Ascending aorta (tissue), 2 donors: ENCODE results near the gene PPP1R27. TPM values are rescaled to one million over a fixed set of nuclear protein-coding genes. Genes with fewer than 3 reads are reported as not detected.

Source experiments
- DNase-seq, 2 donors: peaks; one replicate each; pipeline ENCODE4 v3.0.0-alpha.2; 2019; ENCODE audit warnings: low spot score in 2 of 2
- H3K27ac ChIP-seq, 2 donors: fragments of 200-600 bp; sonication (generic); one replicate each; pipeline ENCODE4 v1.5.1; 2016 to 2017; ENCODE audit warnings: mild to moderate bottlenecking in 1 of 2
- H3K27me3 ChIP-seq: fragments of 200-600 bp; sonication (generic); one replicate; pipeline ENCODE4 v1.5.1; 2017
- H3K36me3 ChIP-seq, 2 donors: fragments of 200-600 bp; sonication (generic); one replicate each; pipeline ENCODE4 v1.5.1; 2016
- H3K4me1 ChIP-seq, 2 donors: fragments of 200-600 bp; sonication (generic); one replicate each; pipeline ENCODE4 v1.5.1; 2016 to 2017; ENCODE audit warnings: mild to moderate bottlenecking in 1 of 2
- H3K4me3 ChIP-seq, 2 donors: fragments of 200-600 bp; sonication (generic); one replicate each; pipeline ENCODE4 v1.5.1; 2016 to 2017; ENCODE audit warnings: mild to moderate bottlenecking in 1 of 2
- H3K9me3 ChIP-seq, 2 donors: fragments of 200-600 bp; sonication (generic); one replicate each; pipeline ENCODE4 v1.5.1; 2016
- CTCF ChIP-seq, 3 experiments: fragments of 200-600 bp in 2 of 3; fragments of 450-650 bp in 1 of 3; sonication (generic) in 2 of 3; IDR thresholded peaks; one replicate each; pipeline ENCODE4 v1.5.1; 2016 to 2019; ENCODE audit warnings: antibody characterized with exemption in 3 of 3, mild to moderate bottlenecking in 1 of 3, moderate library complexity in 1 of 3
- intact Hi-C: fragments of 100-400 bp; cut with DNase I; formaldehyde crosslinking; loops from one replicate; pipeline ENCODE4 v1.15.1; 2023
- total RNA-seq: library from RNA; depleted of rRNA; stranded (reverse); fragments of >200 nt; gene quantifications from one replicate; pipeline ENCODE4 v1.1.0, GENCODE V29; 2016

PPP1R27 gene
- total RNA-seq, 1 donor from 2014 or later = not detected

- Histone ChIP-seq H3K27me3 (no peaks in the 10 kb centered on the region), H3K36me3 (no peaks in the 10 kb centered on the region), H3K4me3 (no peak overlapping the region), H3K4me1 (no peaks in the 10 kb centered on the region), H3K9me3 (no peaks in the 10 kb centered on the region), H3K27ac (no peak overlapping the region)
- no peak for TF ChIP-seq CTCF (IDR thresholded peaks at IDR 0.05)
- no peak for DNase-seq
- intact Hi-C loops = no loop called here
Observed at GRCh38 chr17:81792675-81793615, 41.9 kb downstream of the PPP1R27 start.

Other genes with a start within 250 kb of the PPP1R27 start
- 128 TPM for gene NPLOC4, start 197.9 kb downstream of the PPP1R27 start, total RNA-seq
- gene TSPAN10, start 197.9 kb downstream of the PPP1R27 start, total RNA-seq = not detected
- not detected for gene PDE6G, start 178.5 kb downstream of the PPP1R27 start, total RNA-seq
- gene OXLD1, start 168.4 kb downstream of the PPP1R27 start, total RNA-seq = 96.1 TPM
- 15.8 TPM for gene CCDC137, start 168.3 kb downstream of the PPP1R27 start, total RNA-seq
- 21.0 TPM for gene ARL16, start 151.3 kb downstream of the PPP1R27 start, total RNA-seq
- 211 TPM for gene HGS, start 151.0 kb downstream of the PPP1R27 start, total RNA-seq
- 21.8 TPM for gene MRPL12, start 131.7 kb downstream of the PPP1R27 start, total RNA-seq
- 0.53 TPM for gene SLC25A10, start 122.8 kb downstream of the PPP1R27 start, total RNA-seq
- not detected for gene GCGR, start 30.9 kb downstream of the PPP1R27 start, total RNA-seq
- gene MCRIP1, start 1.8 kb downstream of the PPP1R27 start, total RNA-seq = 149 TPM
- 670 TPM for gene P4HB, start 25.5 kb upstream of the PPP1R27 start, total RNA-seq
- 314 TPM for gene ARHGDIA, start 36.3 kb upstream of the PPP1R27 start, total RNA-seq
- gene ALYREF, start 56.5 kb upstream of the PPP1R27 start, total RNA-seq = 31.8 TPM
- 108 TPM for gene ANAPC11, start 56.7 kb upstream of the PPP1R27 start, total RNA-seq
- gene NPB, start 67.2 kb upstream of the PPP1R27 start, total RNA-seq = 1.5 TPM
- 81.1 TPM for gene PCYT2, start 76.3 kb upstream of the PPP1R27 start, total RNA-seq
- 32.6 TPM for gene SIRT7, start 83.1 kb upstream of the PPP1R27 start, total RNA-seq
- gene MAFG, start 92.7 kb upstream of the PPP1R27 start, total RNA-seq = 28.7 TPM
- gene PYCR1, start 102.2 kb upstream of the PPP1R27 start, total RNA-seq = 31.5 TPM
- not detected for gene MYADML2, start 112.2 kb upstream of the PPP1R27 start, total RNA-seq
- not detected for gene NOTUM, start 126.1 kb upstream of the PPP1R27 start, total RNA-seq
- gene ASPSCR1, start 142.6 kb upstream of the PPP1R27 start, total RNA-seq = 45.1 TPM
- gene CENPX, start 187.8 kb upstream of the PPP1R27 start, total RNA-seq = 41.3 TPM
- 2.0 TPM for gene LRRC45, start 188.3 kb upstream of the PPP1R27 start, total RNA-seq
- gene RAC3, start 196.6 kb upstream of the PPP1R27 start, total RNA-seq = not detected
- 160 TPM for gene DCXR, start 202.6 kb upstream of the PPP1R27 start, total RNA-seq
- 73.7 TPM for gene RFNG, start 216.8 kb upstream of the PPP1R27 start, total RNA-seq
- gene GPS1, start 216.8 kb upstream of the PPP1R27 start, total RNA-seq = 42.1 TPM
- gene DUS1L, start 230.8 kb upstream of the PPP1R27 start, total RNA-seq = 111 TPM